OCI-LY1 (cell line): ENCODE results near the gene ANKRD11.

Source experiments
- EZH2 ChIP-seq: fragments of 200-600 bp; sonication (generic), shearing (Covaris generic); IDR thresholded peaks from 2 replicates; pipeline ENCODE4 v1.8.0; 2017; ENCODE audit warnings: borderline replicate concordance, mixed run types, mild to moderate bottlenecking, antibody characterized with exemption, low read length, moderate library complexity, mixed read lengths
- TF ChIP-seq, protein P1 (sequence below): fragments of 200-600 bp; sonication (generic), shearing (Covaris generic); IDR thresholded peaks from 2 replicates; pipeline ENCODE4 v1.5.1; 2017; ENCODE audit warnings: mild to moderate bottlenecking, antibody characterized with exemption, low read length, moderate library complexity, mixed read lengths

DNA sequence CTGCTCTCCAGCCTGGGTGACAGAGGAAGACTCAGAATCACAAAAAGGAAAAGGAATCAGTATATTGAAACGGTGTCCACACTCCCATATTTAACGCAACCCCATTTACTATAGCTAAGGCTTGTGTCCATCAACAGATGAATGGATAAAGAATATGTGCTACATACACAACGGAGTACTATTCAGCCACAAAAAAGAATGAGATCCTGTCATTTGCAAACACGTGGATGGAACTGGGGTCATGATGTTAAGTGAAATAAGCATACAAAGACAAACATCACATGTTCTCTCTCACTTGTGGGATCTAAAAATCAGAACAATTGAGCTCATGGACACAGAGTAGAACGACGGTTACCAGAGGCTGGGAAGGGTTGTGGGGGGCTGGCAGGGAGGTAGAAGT, 217.7 kb downstream of the ANKRD11 start:
- TF ChIP-seq, protein P1, sequence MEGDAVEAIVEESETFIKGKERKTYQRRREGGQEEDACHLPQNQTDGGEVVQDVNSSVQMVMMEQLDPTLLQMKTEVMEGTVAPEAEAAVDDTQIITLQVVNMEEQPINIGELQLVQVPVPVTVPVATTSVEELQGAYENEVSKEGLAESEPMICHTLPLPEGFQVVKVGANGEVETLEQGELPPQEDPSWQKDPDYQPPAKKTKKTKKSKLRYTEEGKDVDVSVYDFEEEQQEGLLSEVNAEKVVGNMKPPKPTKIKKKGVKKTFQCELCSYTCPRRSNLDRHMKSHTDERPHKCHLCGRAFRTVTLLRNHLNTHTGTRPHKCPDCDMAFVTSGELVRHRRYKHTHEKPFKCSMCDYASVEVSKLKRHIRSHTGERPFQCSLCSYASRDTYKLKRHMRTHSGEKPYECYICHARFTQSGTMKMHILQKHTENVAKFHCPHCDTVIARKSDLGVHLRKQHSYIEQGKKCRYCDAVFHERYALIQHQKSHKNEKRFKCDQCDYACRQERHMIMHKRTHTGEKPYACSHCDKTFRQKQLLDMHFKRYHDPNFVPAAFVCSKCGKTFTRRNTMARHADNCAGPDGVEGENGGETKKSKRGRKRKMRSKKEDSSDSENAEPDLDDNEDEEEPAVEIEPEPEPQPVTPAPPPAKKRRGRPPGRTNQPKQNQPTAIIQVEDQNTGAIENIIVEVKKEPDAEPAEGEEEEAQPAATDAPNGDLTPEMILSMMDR = no peak
- TF ChIP-seq EZH2 = no peak
